Ecto neural progenitor cell (in vitro differentiated cells): ENCODE measurements around the gene ELK3.
"Not testable (repeated sequence)": the region's sequence is repeated elsewhere in the genome, so short reads cannot be mapped to it uniquely, and the experiment has no call there.

Experiments used
- DNase-seq: peaks from one replicate; pipeline ENCODE4 v3.0.0-alpha.2; 2018; ENCODE audit warnings: low spot score

ELK3 gene

GRCh38 chr12:96311191-96311590 lies 117.0 kb downstream of the ELK3 start:
- no peak for DNase-seq

- DNase-seq = no peak
Measured at GRCh38 chr12:96313606-96314005, 119.4 kb downstream of the ELK3 start.

- DNase-seq = no peak
Measured at GRCh38 chr12:96314723-96315122, 120.5 kb downstream of the ELK3 start.

- not testable (repeated sequence) for DNase-seq
Measured at GRCh38 chr12:96315741-96316481, 121.7 kb downstream of the ELK3 start.

GRCh38 chr12:96317801-96318200 lies 123.6 kb downstream of the ELK3 start:
- not testable (repeated sequence) for DNase-seq
